ENCODE measurements around the gene GLRX.

DNA sequence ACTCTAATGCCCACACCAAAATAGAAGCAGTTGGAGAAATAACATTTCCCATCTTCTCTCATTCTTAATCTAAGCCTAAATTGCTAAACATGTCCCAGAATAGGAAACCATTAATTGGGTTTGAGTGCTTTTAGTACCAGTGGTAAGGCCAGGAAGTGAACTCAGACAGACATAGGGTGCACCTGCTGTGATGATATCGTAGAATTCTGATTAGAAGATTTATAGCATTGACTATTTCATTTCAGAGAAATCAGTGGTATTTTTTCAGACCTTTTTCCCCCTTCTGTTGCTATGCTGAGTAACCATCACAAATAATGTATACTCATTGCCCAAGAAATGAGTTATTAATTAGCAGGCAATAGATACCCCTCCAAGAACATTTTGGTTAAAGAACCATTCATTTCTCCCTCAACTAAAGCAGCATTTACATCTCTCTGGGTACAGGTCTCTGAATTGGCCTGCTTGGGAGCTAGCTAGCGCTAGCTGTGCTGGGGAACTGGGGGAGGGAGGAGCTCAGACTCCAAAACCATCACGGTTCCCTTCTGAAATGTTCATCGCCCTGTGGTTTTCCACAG, 7.3 kb downstream of the GLRX start:
- TF ChIP-seq, protein P1, sequence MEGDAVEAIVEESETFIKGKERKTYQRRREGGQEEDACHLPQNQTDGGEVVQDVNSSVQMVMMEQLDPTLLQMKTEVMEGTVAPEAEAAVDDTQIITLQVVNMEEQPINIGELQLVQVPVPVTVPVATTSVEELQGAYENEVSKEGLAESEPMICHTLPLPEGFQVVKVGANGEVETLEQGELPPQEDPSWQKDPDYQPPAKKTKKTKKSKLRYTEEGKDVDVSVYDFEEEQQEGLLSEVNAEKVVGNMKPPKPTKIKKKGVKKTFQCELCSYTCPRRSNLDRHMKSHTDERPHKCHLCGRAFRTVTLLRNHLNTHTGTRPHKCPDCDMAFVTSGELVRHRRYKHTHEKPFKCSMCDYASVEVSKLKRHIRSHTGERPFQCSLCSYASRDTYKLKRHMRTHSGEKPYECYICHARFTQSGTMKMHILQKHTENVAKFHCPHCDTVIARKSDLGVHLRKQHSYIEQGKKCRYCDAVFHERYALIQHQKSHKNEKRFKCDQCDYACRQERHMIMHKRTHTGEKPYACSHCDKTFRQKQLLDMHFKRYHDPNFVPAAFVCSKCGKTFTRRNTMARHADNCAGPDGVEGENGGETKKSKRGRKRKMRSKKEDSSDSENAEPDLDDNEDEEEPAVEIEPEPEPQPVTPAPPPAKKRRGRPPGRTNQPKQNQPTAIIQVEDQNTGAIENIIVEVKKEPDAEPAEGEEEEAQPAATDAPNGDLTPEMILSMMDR (conservative IDR thresholded peaks at IDR 0.05 in 1 of 2, IDR thresholded peaks at IDR 0.05 in 1 of 2; ENCODE audit: extremely low read depth in 1 of 2, insufficient read depth in 1 of 2, low read depth in 1 of 2, low read length in 2 of 2): no peak
- TF ChIP-seq EZH2 (IDR thresholded peaks at IDR 0.05; ENCODE audit: borderline replicate concordance, low read length): no peak
